ENCODE results near the gene DNAAF9.

DNAAF9 gene

DNA sequence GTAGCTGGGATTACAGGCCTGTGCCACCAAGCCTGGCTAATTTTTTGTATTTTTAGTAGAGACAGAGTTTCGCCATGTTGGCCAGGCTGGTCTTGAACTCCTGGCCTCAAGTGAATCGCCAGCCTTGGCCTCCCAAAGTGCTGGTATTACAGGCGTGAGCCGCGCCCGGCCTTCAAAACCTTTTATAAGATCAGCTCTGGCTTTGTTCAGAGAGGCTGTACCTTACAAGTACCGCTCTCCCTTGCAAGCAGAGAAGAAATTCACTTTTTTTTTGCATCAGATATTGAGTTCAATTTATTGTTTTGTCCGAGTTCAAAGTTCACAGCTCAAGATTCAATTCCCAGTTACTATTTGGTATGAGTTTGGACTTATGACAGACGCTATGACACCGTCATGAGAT is 1.9 kb upstream of the DNAAF9 start:
- no peak for DNase-seq

DNA sequence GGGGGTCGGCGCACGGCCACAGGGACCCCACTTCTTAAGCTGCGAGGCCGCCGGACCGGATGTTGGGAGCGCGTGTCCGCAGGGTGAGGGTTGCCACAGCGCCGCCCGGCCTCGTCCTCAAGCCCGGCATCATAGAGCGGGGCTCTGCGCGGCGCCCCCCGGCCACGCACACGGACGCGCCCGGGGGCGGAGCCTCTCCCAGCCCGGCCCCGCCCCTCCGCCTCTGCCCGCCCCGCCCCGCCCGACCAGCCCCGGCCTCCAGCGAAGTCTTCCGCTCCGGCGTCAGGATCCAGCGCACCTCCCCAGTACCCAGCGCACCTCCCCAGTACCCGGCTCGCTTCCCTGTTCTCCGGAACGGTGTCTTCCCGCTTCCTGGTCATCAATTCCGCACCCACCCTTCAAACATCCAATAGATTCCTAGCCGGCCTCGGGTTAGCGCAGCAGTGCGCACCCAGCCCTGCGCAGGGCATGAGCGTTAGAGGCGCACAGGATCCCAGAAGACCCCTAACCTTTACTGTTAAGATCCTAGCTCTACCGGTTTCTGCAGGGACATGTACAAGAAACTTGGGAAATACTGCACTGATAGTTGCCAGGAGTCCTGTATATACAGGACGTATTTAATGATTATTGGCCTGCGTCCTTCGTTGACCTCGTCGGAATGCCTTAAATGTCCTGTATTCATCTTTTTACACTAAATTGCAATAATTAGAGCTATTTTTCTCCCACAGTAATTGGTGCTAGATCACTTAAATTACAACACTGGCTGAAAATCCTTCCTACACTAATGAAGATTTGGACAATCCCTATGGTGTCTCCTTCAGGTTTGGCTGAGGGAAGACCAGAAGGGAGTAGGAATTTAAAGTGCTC is 535 bp upstream of the DNAAF9 start:
- DNase-seq: peak; percentile 49

- DNase-seq: no peak
Observed at GRCh38 chr20:3406481-3407039, 909 bp downstream of the DNAAF9 start.

GRCh38 chr20:3405696-3406358 is 1.6 kb downstream of the DNAAF9 start:
- DNase-seq: no peak

- no peak for DNase-seq
Observed at GRCh38 chr20:3405139-3405538, 2.3 kb downstream of the DNAAF9 start.

DNA sequence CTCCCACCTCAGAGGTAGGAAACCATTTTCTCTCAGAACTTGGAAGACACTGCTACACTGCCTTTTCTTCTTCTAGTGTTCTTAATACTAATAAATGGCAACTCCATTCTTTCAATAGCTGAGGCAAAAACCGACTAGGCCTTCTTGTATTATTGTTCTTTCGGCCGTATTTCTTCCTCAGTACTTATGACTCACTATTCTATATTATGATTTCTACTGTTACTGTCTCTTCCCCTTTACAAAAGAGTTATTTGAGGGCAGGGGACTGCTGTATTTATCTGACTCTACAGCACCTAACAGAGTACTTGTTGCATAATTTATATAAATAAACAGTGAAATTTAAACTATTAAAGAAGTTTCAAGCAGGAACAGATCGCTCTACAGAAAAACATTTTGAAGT is 3.1 kb downstream of the DNAAF9 start:
- no peak for DNase-seq

GRCh38 chr20:3403741-3404140 is 3.7 kb downstream of the DNAAF9 start:
- no peak for DNase-seq

GRCh38 chr20:3402453-3402852 is 5.0 kb downstream of the DNAAF9 start:
- no peak for DNase-seq

- DNase-seq: no peak
Observed at GRCh38 chr20:3400260-3401155, 7.0 kb downstream of the DNAAF9 start.

DNA sequence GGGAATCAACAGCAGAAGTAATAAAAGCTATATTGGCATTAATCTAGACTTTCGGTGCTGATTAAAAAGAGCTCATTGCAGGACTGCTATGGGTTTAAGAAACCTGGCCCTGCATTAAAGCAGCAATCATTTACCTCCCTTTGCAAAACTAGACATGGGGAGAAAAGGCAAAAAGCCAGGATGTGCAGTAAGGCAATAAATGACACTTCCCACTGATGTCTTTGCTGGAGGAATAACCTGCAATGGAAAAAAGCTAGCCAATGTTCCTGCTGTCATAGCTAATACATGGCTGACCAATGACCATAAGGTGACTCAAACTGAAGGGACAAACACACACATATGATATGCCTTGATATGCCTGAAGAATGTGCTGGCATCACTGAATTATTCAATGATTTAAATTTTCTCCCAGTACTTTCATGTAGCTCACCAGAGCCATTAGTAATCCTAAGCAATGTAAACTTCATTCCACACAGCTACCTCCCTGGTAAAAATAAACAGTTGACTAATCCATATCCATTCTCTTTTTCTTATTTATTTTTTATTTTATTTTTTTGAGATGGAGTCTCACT is 8.7 kb downstream of the DNAAF9 start:
- DNase-seq: no peak

- no peak for DNase-seq
Observed at GRCh38 chr20:3396492-3396891, 11.0 kb downstream of the DNAAF9 start.

- no peak for DNase-seq
Observed at GRCh38 chr20:3392756-3393155, 14.7 kb downstream of the DNAAF9 start.

DNA sequence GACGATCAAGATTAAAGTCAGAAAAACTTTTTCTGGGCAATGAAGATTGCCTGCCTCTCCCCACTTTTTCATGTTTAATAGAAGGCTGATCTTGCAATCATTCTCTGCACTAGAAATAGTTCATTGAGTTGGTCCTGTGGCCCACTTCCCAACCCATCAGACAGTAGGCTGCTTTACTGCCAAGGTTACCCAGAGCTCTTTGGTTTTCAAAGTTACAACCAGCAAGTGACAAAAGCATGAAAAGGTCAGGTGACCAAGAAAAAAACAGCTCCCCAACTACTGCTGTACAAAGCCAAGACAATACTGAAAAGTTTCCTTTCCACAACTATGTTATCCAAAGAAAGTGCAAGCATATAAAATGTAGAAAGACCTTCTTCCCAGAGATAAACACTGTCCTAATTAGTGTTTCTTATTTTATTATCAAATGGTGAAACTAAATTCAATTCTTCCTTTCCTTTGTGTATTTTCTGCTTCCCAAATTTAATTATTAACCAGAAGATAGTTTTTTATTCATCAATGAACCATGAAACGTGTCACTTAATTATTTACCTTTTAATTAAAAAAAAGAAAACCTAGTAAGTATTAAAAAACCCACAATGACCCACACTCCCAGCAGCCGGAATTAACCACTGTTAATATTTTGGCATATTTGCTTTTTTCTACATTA is 16.6 kb downstream of the DNAAF9 start:
- DNase-seq: no peak

GRCh38 chr20:3383878-3384495 is 23.5 kb downstream of the DNAAF9 start:
- no peak for DNase-seq

DNA sequence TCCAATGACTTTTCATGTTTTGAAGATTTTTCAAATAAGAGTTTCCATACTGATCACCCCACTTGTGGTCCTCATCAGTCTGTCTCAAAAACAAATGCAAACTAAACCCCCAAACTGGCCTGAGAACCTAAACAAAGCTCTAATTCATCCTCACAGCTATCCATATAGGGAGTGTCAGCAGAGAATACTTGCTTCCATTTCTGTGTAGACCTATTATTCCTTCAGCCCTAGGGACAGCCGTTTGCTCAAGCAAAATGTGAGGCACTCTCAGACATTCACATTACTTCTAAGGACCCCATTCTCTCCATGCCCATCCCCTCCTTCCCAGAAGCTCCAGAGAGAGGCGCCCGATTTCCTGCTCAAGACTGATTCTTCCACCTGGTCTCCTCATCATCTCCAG is 24.6 kb downstream of the DNAAF9 start:
- DNase-seq: no peak

DNA sequence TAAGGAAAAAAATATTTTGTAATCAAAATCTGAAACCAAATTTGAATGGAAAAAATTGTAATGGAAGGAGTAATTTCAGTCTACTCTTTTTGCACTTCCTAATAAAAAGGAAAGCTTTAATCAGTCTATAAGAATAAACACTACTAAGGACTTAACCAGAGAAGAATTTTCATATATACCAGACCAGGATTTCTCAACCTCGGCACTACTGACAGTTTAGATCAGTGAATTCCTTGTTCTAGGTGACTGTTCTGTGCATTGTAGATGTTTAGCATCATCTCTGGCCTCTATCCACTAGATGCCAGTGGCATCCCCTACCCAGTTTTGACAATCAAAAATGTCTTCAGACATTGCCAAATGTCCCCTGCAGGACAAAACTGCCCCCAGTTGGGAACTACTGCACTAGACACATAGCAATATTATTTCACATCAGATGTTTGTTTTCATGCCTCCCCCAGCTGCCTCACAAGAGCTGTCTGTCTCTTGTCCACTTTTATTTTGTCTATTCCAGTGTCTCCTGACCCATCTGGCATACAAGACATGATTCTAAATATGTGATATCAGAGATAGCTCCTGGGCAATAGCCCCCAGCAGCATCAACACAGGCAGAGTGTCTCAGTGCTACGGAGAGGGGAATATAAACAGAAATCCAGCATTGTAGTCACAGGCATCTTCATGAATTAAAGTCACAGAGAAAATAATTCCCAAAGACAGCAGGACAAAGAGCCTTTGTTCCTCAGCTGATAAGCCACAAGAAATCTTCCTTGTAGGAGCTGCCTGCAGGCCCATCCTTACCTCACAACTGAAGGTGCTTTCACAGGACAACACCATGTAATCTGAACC is 27.0 kb downstream of the DNAAF9 start:
- no peak for DNase-seq

- no peak for DNase-seq
Observed at GRCh38 chr20:3378138-3378537, 29.3 kb downstream of the DNAAF9 start.

DNA sequence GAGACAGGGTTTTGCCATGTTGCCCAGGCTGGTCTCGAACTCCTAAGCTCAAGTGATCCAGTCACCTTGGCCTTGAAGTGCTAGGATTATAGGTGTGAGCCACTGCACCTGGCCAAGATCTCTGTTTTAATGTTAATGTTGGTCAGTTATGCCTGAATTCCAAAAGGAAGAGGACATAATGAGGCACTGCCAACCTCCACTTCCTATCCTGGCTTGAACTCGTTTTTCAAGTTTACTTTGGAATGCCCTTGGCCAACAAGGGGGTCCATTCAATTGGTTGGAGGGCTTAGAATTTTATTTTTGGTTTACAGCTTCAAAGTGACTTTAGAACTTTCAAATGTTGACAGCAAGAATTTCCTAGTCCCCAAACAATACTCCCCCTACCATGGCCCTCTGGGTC is 29.8 kb downstream of the DNAAF9 start:
- no peak for DNase-seq

DNA sequence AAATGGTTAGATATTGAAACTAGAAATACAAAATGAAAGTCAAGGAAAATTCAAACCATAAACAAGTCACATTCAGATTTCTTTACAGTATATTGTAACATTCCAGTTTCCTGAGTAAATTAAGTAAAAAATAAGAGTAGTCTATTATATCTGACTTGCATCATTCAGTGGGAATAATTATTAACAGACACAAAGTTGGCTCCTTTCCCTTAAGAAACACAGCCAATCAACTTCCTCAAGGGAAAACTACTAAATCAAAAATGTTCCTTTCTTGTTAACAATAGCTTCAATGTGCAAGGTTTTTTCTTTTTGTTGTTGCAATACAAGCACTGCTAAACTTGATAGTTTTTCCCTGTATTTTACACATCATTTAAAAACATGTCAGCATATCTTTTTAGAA is 33.2 kb downstream of the DNAAF9 start:
- no peak for DNase-seq

GRCh38 chr20:3371754-3372153 is 35.7 kb downstream of the DNAAF9 start:
- DNase-seq: no peak

GRCh38 chr20:3367089-3367488 is 40.4 kb downstream of the DNAAF9 start:
- no peak for DNase-seq

Data from GOT3 (cell line).